HT-29 (cell line): ENCODE data around the gene JAKMIP2. TPM values are rescaled to one million over a fixed set of nuclear protein-coding genes. Genes with fewer than 3 reads are reported as not detected.

Source experiments
- DNase-seq: peaks from one replicate; pipeline ENCODE4 v3.0.0-alpha.2; 2015; ENCODE audit warnings: low spot score
- total RNA-seq: library from RNA; depleted of rRNA; stranded (reverse); fragments of >200 nt; shearing (Covaris generic); gene quantifications from 2 replicates; pipeline ENCODE4 v1.2.3, GENCODE V29; 2014

Gene JAKMIP2
- total RNA-seq, 1 experiment from 2014 or later, result 0.03 TPM

GRCh38 chr5:147789820-147790219, 7.3 kb upstream of the JAKMIP2 start:
- no peak for DNase-seq

- DNase-seq, result no peak
These were observed 5.5 kb upstream of the JAKMIP2 start for GRCh38 chr5:147788023-147788422.

- no peak for DNase-seq
These were observed 3.6 kb upstream of the JAKMIP2 start for GRCh38 chr5:147786142-147786541.

- no peak for DNase-seq
These were observed 1.8 kb upstream of the JAKMIP2 start for GRCh38 chr5:147784146-147784987.

GRCh38 chr5:147780924-147781573, 1.5 kb downstream of the JAKMIP2 start:
- DNase-seq, result no peak

- no peak for DNase-seq
These were observed 2.8 kb downstream of the JAKMIP2 start for GRCh38 chr5:147779694-147780093.

- no peak for DNase-seq
These were observed 5.5 kb downstream of the JAKMIP2 start for GRCh38 chr5:147776989-147777388.

- DNase-seq, result no peak
These were observed 8.9 kb downstream of the JAKMIP2 start for GRCh38 chr5:147773587-147773986.

GRCh38 chr5:147773139-147773538, 9.4 kb downstream of the JAKMIP2 start:
- DNase-seq, result no peak

- DNase-seq, result no peak
These were observed 15.5 kb downstream of the JAKMIP2 start for GRCh38 chr5:147767048-147767447.

- no peak for DNase-seq
These were observed 18.6 kb downstream of the JAKMIP2 start for GRCh38 chr5:147763791-147764525.

GRCh38 chr5:147760086-147760875, 22.2 kb downstream of the JAKMIP2 start:
- DNase-seq, result no peak

GRCh38 chr5:147759441-147759840, 23.1 kb downstream of the JAKMIP2 start:
- DNase-seq, result no peak

- no peak for DNase-seq
These were observed 26.0 kb downstream of the JAKMIP2 start for GRCh38 chr5:147756566-147756965.

GRCh38 chr5:147754372-147755122, 28.0 kb downstream of the JAKMIP2 start:
- no peak for DNase-seq

- no peak for DNase-seq
These were observed 28.8 kb downstream of the JAKMIP2 start for GRCh38 chr5:147753765-147754164.

- DNase-seq, result no peak
These were observed 29.8 kb downstream of the JAKMIP2 start for GRCh38 chr5:147752666-147753290.

- DNase-seq, result no peak
These were observed 30.5 kb downstream of the JAKMIP2 start for GRCh38 chr5:147752033-147752432.

- no peak for DNase-seq
These were observed 31.2 kb downstream of the JAKMIP2 start for GRCh38 chr5:147751156-147751830.

- DNase-seq, result no peak
These were observed 32.5 kb downstream of the JAKMIP2 start for GRCh38 chr5:147750065-147750464.
